ENCODE data around the gene PLEKHG4B. TPM values are rescaled to one million over a fixed set of nuclear protein-coding genes. Genes with fewer than 3 reads are reported as not detected.
"Not testable (repeated sequence)": the region's sequence is repeated elsewhere in the genome, so short reads cannot be mapped to it uniquely, and the experiment has no call there.

PLEKHG4B gene
- total and polyA plus RNA-seq, 2 of the 4 experiments (the other 2 are of a cell fraction), result 1.1 TPM

- CTCF ChIA-PET, result no interaction called here
- TF ChIP-seq MAZ (IDR thresholded peaks at IDR 0.05; ENCODE audit: borderline replicate concordance, low read depth, low read length), result no peak
- no peak for TF ChIP-seq CTCF (conservative IDR thresholded peaks at IDR 0.05; ENCODE audit: low read depth, low read length)
- Histone ChIP-seq H3K9me3 (ENCODE audit: control insufficient read depth, insufficient read depth, low read length) (no peaks in the 10 kb centered on the region), H3K4me2 (ENCODE audit: low read depth, low read length) (no peak overlapping the region), H2AFZ (replicated peaks; ENCODE audit: low read length, poor library complexity) (no peak overlapping the region), H3K9me1 (ENCODE audit: insufficient read depth, low read length) (no peaks in the 10 kb centered on the region), H2AK9ac (replicated peaks; ENCODE audit: low read depth, low read length, poor library complexity) (no peak overlapping the region), H4K5ac (ENCODE audit: low read depth, low read length) (no peak overlapping the region), H3K36me3 (ENCODE audit: control insufficient read depth, insufficient read depth, low read length) (no peaks in the 10 kb centered on the region), H2BK120ac (ENCODE audit: low read depth, low read length) (no peak overlapping the region), H3K23ac (ENCODE audit: low read depth, low read length) (no peak overlapping the region), H2BK20ac (ENCODE audit: low read depth, low read length) (no peak overlapping the region), H4K91ac (ENCODE audit: insufficient read depth, low read depth, low read length) (no peak overlapping the region), H3K4me1 (ENCODE audit: control insufficient read depth, insufficient read depth, low read length) (no peaks in the 10 kb centered on the region), H3K4me3 (ENCODE audit: insufficient read depth, low read depth, low read length) (no peak overlapping the region), H3K4ac (ENCODE audit: low read depth, low read length) (no peak overlapping the region), H4K8ac (ENCODE audit: low read depth in 2 of 2, low read length in 2 of 2) (no peak overlapping the region), H3K18ac (ENCODE audit: low read depth, low read length) (no peak overlapping the region), H3K27ac (ENCODE audit: insufficient read depth, low read length) (no peak overlapping the region), H3K56ac (ENCODE audit: extremely low read depth, insufficient read depth, low read length) (no peak overlapping the region), H2AK5ac (ENCODE audit: low read depth, low read length) (no peak overlapping the region), H3K14ac (replicated peaks; ENCODE audit: low read depth, low read length) (no peak overlapping the region), H2BK5ac (ENCODE audit: low read depth, low read length, poor library complexity, severe bottlenecking) (no peak overlapping the region), H3K79me1 (ENCODE audit: low read depth in 1 of 2, low read length in 2 of 2) (no peaks in the 10 kb centered on the region), H2BK15ac (ENCODE audit: low read depth, low read length) (no peak overlapping the region), H4K20me1 (ENCODE audit: insufficient read depth, low read length) (no peaks in the 10 kb centered on the region), H3K27me3 (ENCODE audit: control insufficient read depth, insufficient read depth, low read length) (peaks cover 25% of the 10 kb centered on the region), H3K9ac (ENCODE audit: low read depth, low read length) (no peak overlapping the region)
- no TSS peak for BruUV-seq (replicated peaks)
- in situ Hi-C loops (cut with MboI; ENCODE audit: low sequenced_read_pairs), result no loop called here
- POLR2A ChIA-PET (ENCODE audit: unreplicated experiment), result no interaction called here
- DNase-seq, result no peak
- WGBS, 2 experiments (ENCODE audit: extremely low coverage in 2 of 2, insufficient read length in 1 of 2), result no CpG with 5 or more reads among the region's 1 CpG
- ATAC-seq (ENCODE audit: low read depth), result no peak
- dilution Hi-C loops (cut with HindIII; ENCODE audit: low sequenced_read_pairs, unreplicated experiment), result no loop called here
- intact Hi-C loops (cut with micrococcal nuclease), result no loop called here
Observed at GRCh38 chr5:70440-70839, 21.5 kb upstream of the PLEKHG4B start.

- H2BK20ac ChIP-seq (ENCODE audit: low read depth, low read length); H3K79me1 ChIP-seq (ENCODE audit: low read depth in 1 of 2, low read length in 2 of 2); BruUV-seq (replicated peaks); POLR2A ChIA-PET (ENCODE audit: unreplicated experiment); H2AK5ac ChIP-seq (ENCODE audit: low read depth, low read length); H3K4me3 ChIP-seq (ENCODE audit: insufficient read depth, low read depth, low read length); H3K56ac ChIP-seq (ENCODE audit: extremely low read depth, insufficient read depth, low read length); H3K18ac ChIP-seq (ENCODE audit: low read depth, low read length); H3K9me3 ChIP-seq (ENCODE audit: control insufficient read depth, insufficient read depth, low read length); in situ Hi-C loops (cut with MboI; ENCODE audit: low sequenced_read_pairs); H3K4me1 ChIP-seq (ENCODE audit: control insufficient read depth, insufficient read depth, low read length); H3K36me3 ChIP-seq (ENCODE audit: control insufficient read depth, insufficient read depth, low read length); CTCF ChIA-PET; H3K4ac ChIP-seq (ENCODE audit: low read depth, low read length); H3K23ac ChIP-seq (ENCODE audit: low read depth, low read length); H4K5ac ChIP-seq (ENCODE audit: low read depth, low read length); DNase-seq; intact Hi-C loops (cut with micrococcal nuclease); H4K91ac ChIP-seq (ENCODE audit: insufficient read depth, low read depth, low read length); H3K27ac ChIP-seq (ENCODE audit: insufficient read depth, low read length); H3K9ac ChIP-seq (ENCODE audit: low read depth, low read length); H4K8ac ChIP-seq (ENCODE audit: low read depth in 2 of 2, low read length in 2 of 2); H3K4me2 ChIP-seq (ENCODE audit: low read depth, low read length); H2AK9ac ChIP-seq (replicated peaks; ENCODE audit: low read depth, low read length, poor library complexity); H3K14ac ChIP-seq (replicated peaks; ENCODE audit: low read depth, low read length); H2BK15ac ChIP-seq (ENCODE audit: low read depth, low read length); ATAC-seq (ENCODE audit: low read depth); H3K9me1 ChIP-seq (ENCODE audit: insufficient read depth, low read length); H2AFZ ChIP-seq (replicated peaks; ENCODE audit: low read length, poor library complexity); H2BK5ac ChIP-seq (ENCODE audit: low read depth, low read length, poor library complexity, severe bottlenecking); H4K20me1 ChIP-seq (ENCODE audit: insufficient read depth, low read length); H2BK120ac ChIP-seq (ENCODE audit: low read depth, low read length); dilution Hi-C loops (cut with HindIII; ENCODE audit: low sequenced_read_pairs, unreplicated experiment): not testable (repeated sequence)
- WGBS, 2 experiments (ENCODE audit: extremely low coverage in 2 of 2, insufficient read length in 1 of 2), result 90% methylated on average over 4 of the region's 31 CpGs; no CpG with 5 or more reads in 1 of the 2 experiments
- peaks cover 44% of the 10 kb centered on the region for H3K27me3 ChIP-seq (ENCODE audit: control insufficient read depth, insufficient read depth, low read length)
Observed at GRCh38 chr5:72316-73180, 19.4 kb upstream of the PLEKHG4B start.

All from IMR-90 (cell line).